ENCODE results near the gene SETD5. TPM values are rescaled to one million over a fixed set of nuclear protein-coding genes. Genes with fewer than 3 reads are reported as not detected.

Gene SETD5
- total and polyA plus RNA-seq, 2 donors (not counting 3 experiments of a cell fraction or from before 2014, with no cell fraction given) = 48.2 to 149 TPM

DNA sequence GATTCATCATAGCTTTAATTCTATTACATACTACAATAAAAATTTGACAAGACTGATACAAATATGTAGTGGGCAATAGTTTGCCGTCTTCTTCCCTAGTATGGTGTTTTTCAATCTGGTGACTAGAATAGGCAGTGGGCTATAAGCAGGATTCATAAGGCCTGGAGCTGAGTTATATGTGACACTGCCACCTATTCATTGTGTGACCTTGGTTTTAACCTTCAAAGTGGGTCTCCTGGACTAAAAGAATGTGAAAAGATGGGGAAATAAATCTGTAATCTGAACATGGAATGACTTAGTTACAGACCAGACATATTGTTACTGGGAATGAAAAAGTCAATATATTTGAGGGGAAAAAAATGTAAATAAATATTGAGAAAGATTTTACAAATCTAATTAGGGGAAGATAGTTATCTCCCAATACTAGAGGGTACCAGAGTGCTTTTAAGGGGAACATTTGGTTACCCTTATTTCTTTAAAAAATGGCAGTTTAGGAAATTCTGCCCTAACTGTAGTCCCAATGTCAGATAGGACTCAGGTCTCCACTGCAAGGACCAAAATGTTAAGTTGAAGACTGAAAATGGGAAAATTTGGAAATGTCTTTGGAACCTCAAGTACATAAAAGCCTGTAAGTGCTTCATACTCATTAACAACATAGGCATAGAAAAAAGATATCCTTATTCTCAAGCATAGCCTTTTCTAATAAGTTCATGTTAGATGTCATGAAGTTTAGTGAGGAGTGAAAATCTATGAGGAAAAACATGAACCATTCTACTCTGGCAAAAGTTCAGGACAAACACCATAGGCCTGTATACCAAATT is 10.7 kb upstream of the SETD5 start:
- DNase-seq (ENCODE audit: low read depth, low spot score) (no peak), FAIRE-seq (no peak)
- no peaks in the 10 kb centered on the region for H3K9me1 ChIP-seq (replicated peaks; ENCODE audit: control insufficient read depth, extremely low read depth, insufficient read depth, low read length)
- CTCF ChIA-PET = interaction anchor here (1.1 to 1.2 kb wide), 2 partner anchors 10 kb away, joined by 3 to 4 read pairs; no protein-coding TSS in a partner anchor
- TF ChIP-seq JUN (IDR thresholded peaks at IDR 0.05; ENCODE audit: borderline replicate concordance, insufficient read depth, insufficient read length, low read depth) (no peak), POLR2A (IDR thresholded peaks at IDR 0.05; ENCODE audit: low read depth, low read length) (no peak), FOS (IDR thresholded peaks at IDR 0.05; ENCODE audit: borderline replicate concordance, insufficient read depth, low read length) (no peak), GATA2 (IDR thresholded peaks at IDR 0.05; ENCODE audit: insufficient read depth, insufficient read length, low read depth, low read length) (no peak), EZH2 (IDR thresholded peaks at IDR 0.05; ENCODE audit: borderline replicate concordance, low read depth, low read length, severe bottlenecking) (no peak), MYC (IDR thresholded peaks at IDR 0.05; ENCODE audit: low read depth, low read length) (no peak), POLR2AphosphoS5 (IDR thresholded peaks at IDR 0.05; ENCODE audit: insufficient read depth, low read depth, low read length) (no peak)
- TF ChIP-seq, protein P1, sequence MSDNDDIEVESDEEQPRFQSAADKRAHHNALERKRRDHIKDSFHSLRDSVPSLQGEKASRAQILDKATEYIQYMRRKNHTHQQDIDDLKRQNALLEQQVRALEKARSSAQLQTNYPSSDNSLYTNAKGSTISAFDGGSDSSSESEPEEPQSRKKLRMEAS (IDR thresholded peaks at IDR 0.05; ENCODE audit: insufficient read depth, insufficient read length) = no peak
- TF ChIP-seq, protein P2, sequence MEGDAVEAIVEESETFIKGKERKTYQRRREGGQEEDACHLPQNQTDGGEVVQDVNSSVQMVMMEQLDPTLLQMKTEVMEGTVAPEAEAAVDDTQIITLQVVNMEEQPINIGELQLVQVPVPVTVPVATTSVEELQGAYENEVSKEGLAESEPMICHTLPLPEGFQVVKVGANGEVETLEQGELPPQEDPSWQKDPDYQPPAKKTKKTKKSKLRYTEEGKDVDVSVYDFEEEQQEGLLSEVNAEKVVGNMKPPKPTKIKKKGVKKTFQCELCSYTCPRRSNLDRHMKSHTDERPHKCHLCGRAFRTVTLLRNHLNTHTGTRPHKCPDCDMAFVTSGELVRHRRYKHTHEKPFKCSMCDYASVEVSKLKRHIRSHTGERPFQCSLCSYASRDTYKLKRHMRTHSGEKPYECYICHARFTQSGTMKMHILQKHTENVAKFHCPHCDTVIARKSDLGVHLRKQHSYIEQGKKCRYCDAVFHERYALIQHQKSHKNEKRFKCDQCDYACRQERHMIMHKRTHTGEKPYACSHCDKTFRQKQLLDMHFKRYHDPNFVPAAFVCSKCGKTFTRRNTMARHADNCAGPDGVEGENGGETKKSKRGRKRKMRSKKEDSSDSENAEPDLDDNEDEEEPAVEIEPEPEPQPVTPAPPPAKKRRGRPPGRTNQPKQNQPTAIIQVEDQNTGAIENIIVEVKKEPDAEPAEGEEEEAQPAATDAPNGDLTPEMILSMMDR (IDR thresholded peaks at IDR 0.05; ENCODE audit: extremely low read depth in 1 of 2, insufficient read depth in 1 of 2, low read depth in 1 of 2, low read length in 2 of 2) = no peak
- peaks cover 29 to 41% of the 10 kb centered on the region in 2 experiments for H3K36me3 ChIP-seq (ENCODE audit: control insufficient read depth in 2 of 2, extremely low read depth in 1 of 2, insufficient read depth in 2 of 2, low read length in 2 of 2)
- no TSS peak for BruUV-seq (replicated peaks)
- H3K27me3 ChIP-seq (ENCODE audit: control insufficient read depth in 2 of 2, insufficient read depth in 2 of 2, low read length in 2 of 2) = no peaks in the 10 kb centered on the region
- POLR2A ChIA-PET = no interaction called here
- dilution Hi-C loops (cut with MboI; ENCODE audit: extremely low pct_ligation_motif_present, low sequenced_read_pairs) = no loop called here
- no peak overlapping the region for H3K4me2 ChIP-seq (ENCODE audit: insufficient read depth, low read length)
- no peak overlapping the region for H3K27ac ChIP-seq (ENCODE audit: insufficient read depth, low read depth, low read length)
- no peak overlapping the region for H3K9ac ChIP-seq (replicated peaks; ENCODE audit: extremely low read depth, insufficient read depth, low read length)
- intact Hi-C loops (cut with micrococcal nuclease) = no loop called here
- no peak overlapping the region for H2AFZ ChIP-seq (ENCODE audit: low read depth, low read length)
- no peaks in the 10 kb centered on the region for H3K9me3 ChIP-seq (replicated peaks; ENCODE audit: control insufficient read depth, insufficient read depth, low read length)
- H4K20me1 ChIP-seq (replicated peaks; ENCODE audit: control insufficient read depth, extremely low read depth, insufficient read depth, low read length) = no peaks in the 10 kb centered on the region
- H3K4me1 ChIP-seq (ENCODE audit: control insufficient read depth, extremely low read depth, insufficient read depth, low read length) = no peaks in the 10 kb centered on the region
- no peak overlapping the region for H3K4me3 ChIP-seq (replicated peaks in 1 of 3; ENCODE audit: insufficient read depth in 1 of 3, low read depth in 1 of 3, low read length in 3 of 3)
- peaks cover 21% of the 10 kb centered on the region for H3K79me2 ChIP-seq (ENCODE audit: control insufficient read depth, insufficient read depth, low read length)

All from endothelial cell of umbilical vein (primary cell).